K562 (cell line): Measurements from ENCODE around the gene ODAD2.

Source experiments
- CREM ChIP-seq: IDR thresholded peaks from 2 replicates; pipeline ENCODE4 v1.6.1; 2014; ENCODE audit warnings: antibody characterized with exemption, low read depth
- DACH1 ChIP-seq: fragments of 450-650 bp; IDR thresholded peaks from 2 replicates; pipeline ENCODE4 v1.6.1; 2018; ENCODE audit not compliant: partially characterized antibody
- GATAD2B ChIP-seq: fragments of 450-650 bp; IDR thresholded peaks from 2 replicates; pipeline ENCODE4 v1.6.1; 2017; ENCODE audit warnings: mild to moderate bottlenecking, borderline replicate concordance
- MIER1 ChIP-seq: fragments of 450-650 bp; IDR thresholded peaks from 2 replicates; pipeline ENCODE4 v1.6.1; 2016; ENCODE audit warnings: antibody characterized with exemption, mild to moderate bottlenecking, low read depth
- POLR2A ChIP-seq: fragments of 450-650 bp; conservative IDR thresholded peaks from 2 replicates; pipeline ENCODE4 v1.6.1; 2016
- PTBP1 ChIP-seq: fragments of 200-400 bp; formaldehyde crosslinking; IDR thresholded peaks from 2 replicates; pipeline ENCODE4 v1.6.1; 2017; ENCODE audit warnings: low read depth, low read length
- SNIP1 ChIP-seq: fragments of 450-650 bp; IDR thresholded peaks from 2 replicates; pipeline ENCODE4 v1.7.1; 2017; ENCODE audit warnings: low read depth, mild to moderate bottlenecking
- TOE1 ChIP-seq, 2 experiments: fragments of 450-650 bp in 1 of 2; sonication (generic) in 1 of 2; formaldehyde crosslinking in 1 of 2; IDR thresholded peaks; 2 replicates each; pipeline versions ENCODE4 v1.7.1 to v1.8.0; 2016 to 2022; ENCODE audit warnings: borderline replicate concordance in 2 of 2, mild to moderate bottlenecking in 2 of 2, antibody characterized with exemption in 1 of 2, inconsistent platforms in 1 of 2, low read depth in 1 of 2, missing genetic modification reagents in 1 of 2, moderate library complexity in 1 of 2
- U2AF1 ChIP-seq: fragments of 200-400 bp; formaldehyde crosslinking; optimal IDR thresholded peaks from 2 replicates; pipeline ENCODE3; 2017; ENCODE audit warnings: mild to moderate bottlenecking, low read depth, low read length, moderate library complexity
- ZKSCAN1 ChIP-seq: fragments of 150-350 bp; IDR thresholded peaks from 2 replicates; pipeline ENCODE4 v1.6.1; 2016; ENCODE audit warnings: low read depth, low read length
- TF ChIP-seq, protein P1 (sequence below), 3 experiments: IDR thresholded peaks in 2 of 3; conservative IDR thresholded peaks in 1 of 3; 2 replicates each; pipeline ENCODE4 v1.5.1; 2011 to 2012; ENCODE audit warnings: low read length in 3 of 3, mild to moderate bottlenecking in 3 of 3, control low read depth in 2 of 3, improper control_type of control experiment in 1 of 3, inconsistent platforms in 1 of 3, low read depth in 1 of 3, mixed read lengths in 1 of 3, moderate library complexity in 1 of 3; ENCODE audit not compliant: insufficient read depth in 2 of 3
- TF ChIP-seq, protein P2 (sequence below): sonication (generic); formaldehyde crosslinking; IDR thresholded peaks from 2 replicates; pipeline ENCODE4 v1.8.0; 2022; ENCODE audit warnings: missing genetic modification reagents, mild to moderate bottlenecking, moderate library complexity, borderline replicate concordance
- TF ChIP-seq, protein P3 (sequence below): fragments of 450-650 bp; IDR thresholded peaks from 2 replicates; pipeline ENCODE4 v1.6.1; 2016

GRCh38 chr10:27801171-27801785, 197.6 kb downstream of the ODAD2 start:
- TF ChIP-seq, protein P1, sequence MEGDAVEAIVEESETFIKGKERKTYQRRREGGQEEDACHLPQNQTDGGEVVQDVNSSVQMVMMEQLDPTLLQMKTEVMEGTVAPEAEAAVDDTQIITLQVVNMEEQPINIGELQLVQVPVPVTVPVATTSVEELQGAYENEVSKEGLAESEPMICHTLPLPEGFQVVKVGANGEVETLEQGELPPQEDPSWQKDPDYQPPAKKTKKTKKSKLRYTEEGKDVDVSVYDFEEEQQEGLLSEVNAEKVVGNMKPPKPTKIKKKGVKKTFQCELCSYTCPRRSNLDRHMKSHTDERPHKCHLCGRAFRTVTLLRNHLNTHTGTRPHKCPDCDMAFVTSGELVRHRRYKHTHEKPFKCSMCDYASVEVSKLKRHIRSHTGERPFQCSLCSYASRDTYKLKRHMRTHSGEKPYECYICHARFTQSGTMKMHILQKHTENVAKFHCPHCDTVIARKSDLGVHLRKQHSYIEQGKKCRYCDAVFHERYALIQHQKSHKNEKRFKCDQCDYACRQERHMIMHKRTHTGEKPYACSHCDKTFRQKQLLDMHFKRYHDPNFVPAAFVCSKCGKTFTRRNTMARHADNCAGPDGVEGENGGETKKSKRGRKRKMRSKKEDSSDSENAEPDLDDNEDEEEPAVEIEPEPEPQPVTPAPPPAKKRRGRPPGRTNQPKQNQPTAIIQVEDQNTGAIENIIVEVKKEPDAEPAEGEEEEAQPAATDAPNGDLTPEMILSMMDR (IDR thresholded peaks at IDR 0.05 in 2 of 3, conservative IDR thresholded peaks at IDR 0.05 in 1 of 3; ENCODE audit: insufficient read depth in 2 of 3, low read depth in 1 of 3, low read length in 3 of 3): no peak
- TF ChIP-seq U2AF1 (no peak), CREM (no peak), DACH1 (no peak), ZKSCAN1 (no peak), GATAD2B (no peak), PTBP1 (no peak), TOE1 (IDR thresholded peaks at IDR 0.05; ENCODE audit: borderline replicate concordance) (no peak), TOE1 (CRISPR knock-in tag; IDR thresholded peaks at IDR 0.05; ENCODE audit: borderline replicate concordance, low read depth) (no peak), MIER1 (no peak), SNIP1 (no peak), POLR2A (no peak)
- TF ChIP-seq, protein P2, sequence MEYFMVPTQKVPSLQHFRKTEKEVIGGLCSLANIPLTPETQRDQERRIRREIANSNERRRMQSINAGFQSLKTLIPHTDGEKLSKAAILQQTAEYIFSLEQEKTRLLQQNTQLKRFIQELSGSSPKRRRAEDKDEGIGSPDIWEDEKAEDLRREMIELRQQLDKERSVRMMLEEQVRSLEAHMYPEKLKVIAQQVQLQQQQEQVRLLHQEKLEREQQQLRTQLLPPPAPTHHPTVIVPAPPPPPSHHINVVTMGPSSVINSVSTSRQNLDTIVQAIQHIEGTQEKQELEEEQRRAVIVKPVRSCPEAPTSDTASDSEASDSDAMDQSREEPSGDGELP (CRISPR knock-in tag): no peak
- TF ChIP-seq, protein P3, sequence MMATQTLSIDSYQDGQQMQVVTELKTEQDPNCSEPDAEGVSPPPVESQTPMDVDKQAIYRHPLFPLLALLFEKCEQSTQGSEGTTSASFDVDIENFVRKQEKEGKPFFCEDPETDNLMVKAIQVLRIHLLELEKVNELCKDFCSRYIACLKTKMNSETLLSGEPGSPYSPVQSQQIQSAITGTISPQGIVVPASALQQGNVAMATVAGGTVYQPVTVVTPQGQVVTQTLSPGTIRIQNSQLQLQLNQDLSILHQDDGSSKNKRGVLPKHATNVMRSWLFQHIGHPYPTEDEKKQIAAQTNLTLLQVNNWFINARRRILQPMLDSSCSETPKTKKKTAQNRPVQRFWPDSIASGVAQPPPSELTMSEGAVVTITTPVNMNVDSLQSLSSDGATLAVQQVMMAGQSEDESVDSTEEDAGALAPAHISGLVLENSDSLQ: no peak
